ENCODE results near the gene ITPR3.

DNA sequence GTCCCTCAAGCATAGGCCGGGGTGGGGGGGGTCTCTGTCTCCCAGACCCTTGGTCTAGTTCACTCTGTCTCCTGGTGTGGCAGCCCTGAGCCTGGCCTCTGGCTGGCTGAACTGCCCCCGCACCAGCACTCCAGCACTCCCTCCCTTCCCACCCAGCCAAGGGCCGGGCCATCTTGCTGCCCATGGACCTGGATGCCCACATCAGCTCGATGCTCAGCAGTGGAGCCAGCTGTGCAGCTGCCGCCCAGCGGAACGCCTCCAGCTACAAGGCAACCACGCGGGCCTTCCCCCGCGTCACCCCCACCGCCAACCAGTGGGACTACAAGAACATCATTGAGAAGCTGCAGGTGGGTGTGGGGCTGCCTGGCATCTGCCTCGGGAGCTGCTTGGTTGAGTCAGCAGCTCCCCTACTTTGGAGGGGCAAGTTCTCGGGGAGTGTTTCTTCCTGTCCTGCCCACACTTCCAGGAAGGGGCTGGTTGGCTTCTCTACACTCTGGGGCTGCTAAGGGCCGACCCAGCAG is 62.0 kb downstream of the ITPR3 start:
- TF ChIP-seq EZH2 (IDR thresholded peaks at IDR 0.05; ENCODE audit: insufficient read depth, poor library complexity, severe bottlenecking) (no peak), EZH2phosphoT487 (IDR thresholded peaks at IDR 0.05; ENCODE audit: insufficient read depth, low read depth) (no peak)

Measured in GM23248 (cell line).